GM21390 (cell line): ENCODE measurements around the gene IRF2.

Experiments
- ATAC-seq: cut with Tn5 transposase; IDR thresholded peaks from one replicate; pipeline ENCODE4 v1.9.1; 2021; ENCODE audit not compliant: unreplicated experiment

The IRF2 gene

GRCh38 chr4:184370711-184371389 is 103.5 kb downstream of the IRF2 start:
- no peak for ATAC-seq

GRCh38 chr4:184369871-184370270 is 104.5 kb downstream of the IRF2 start:
- no peak for ATAC-seq

GRCh38 chr4:184368731-184369130 is 105.6 kb downstream of the IRF2 start:
- ATAC-seq, result no peak

GRCh38 chr4:184368290-184368689 is 106.1 kb downstream of the IRF2 start:
- ATAC-seq, result no peak

GRCh38 chr4:184364100-184364921 is 110.0 kb downstream of the IRF2 start:
- ATAC-seq, result peak; percentile 62

- ATAC-seq, result no peak
Observed at GRCh38 chr4:184363258-184363657, 111.1 kb downstream of the IRF2 start.

- ATAC-seq, result no peak
Observed at GRCh38 chr4:184362396-184362795, 112.0 kb downstream of the IRF2 start.

- no peak for ATAC-seq
Observed at GRCh38 chr4:184361443-184361842, 112.9 kb downstream of the IRF2 start.

GRCh38 chr4:184359888-184360287 is 114.5 kb downstream of the IRF2 start:
- no peak for ATAC-seq

GRCh38 chr4:184358521-184359232 is 115.7 kb downstream of the IRF2 start:
- no peak for ATAC-seq

GRCh38 chr4:184357772-184358171 is 116.6 kb downstream of the IRF2 start:
- no peak for ATAC-seq

GRCh38 chr4:184357165-184357564 is 117.2 kb downstream of the IRF2 start:
- no peak for ATAC-seq

- no peak for ATAC-seq
Observed at GRCh38 chr4:184356366-184356765, 118.0 kb downstream of the IRF2 start.

GRCh38 chr4:184355857-184356256 is 118.5 kb downstream of the IRF2 start:
- no peak for ATAC-seq

- ATAC-seq, result peak; percentile 63
Observed at GRCh38 chr4:184355111-184355604, 119.2 kb downstream of the IRF2 start.

GRCh38 chr4:184352891-184353290 is 121.5 kb downstream of the IRF2 start:
- no peak for ATAC-seq

- no peak for ATAC-seq
Observed at GRCh38 chr4:184351560-184352451, 122.5 kb downstream of the IRF2 start.

GRCh38 chr4:184350964-184351363 is 123.4 kb downstream of the IRF2 start:
- no peak for ATAC-seq

- ATAC-seq, result no peak
Observed at GRCh38 chr4:184350213-184350817, 124.0 kb downstream of the IRF2 start.
